GM18511 (cell line): Measurements from ENCODE around the gene LIPT2.

ENCODE experiments used
- ATAC-seq: cut with Tn5 transposase; IDR thresholded peaks from one replicate; pipeline ENCODE4 v1.9.1; 2021; ENCODE audit warnings: mild to moderate bottlenecking, moderate library complexity; ENCODE audit not compliant: unreplicated experiment

The LIPT2 gene

GRCh38 chr11:74466916-74467885 lies 26.3 kb downstream of the LIPT2 start, which contains the start of gene KCNE3:
Gene KCNE3 (minus strand): TSS chr11:74467549. CDS start chr11:74457563, 9,986 bp downstream.
- no peak for ATAC-seq

GRCh38 chr11:74465291-74465708 lies 28.2 kb downstream of the LIPT2 start:
- no peak for ATAC-seq

- ATAC-seq, result no peak
These were observed 28.8 kb downstream of the LIPT2 start for GRCh38 chr11:74464746-74465145.

GRCh38 chr11:74463216-74463615 lies 30.3 kb downstream of the LIPT2 start:
- no peak for ATAC-seq

- no peak for ATAC-seq
These were observed 30.9 kb downstream of the LIPT2 start for GRCh38 chr11:74462631-74463030.

GRCh38 chr11:74462009-74462408 lies 31.5 kb downstream of the LIPT2 start:
- no peak for ATAC-seq

- no peak for ATAC-seq
These were observed 32.9 kb downstream of the LIPT2 start for GRCh38 chr11:74460481-74461154.

GRCh38 chr11:74460065-74460464 lies 33.5 kb downstream of the LIPT2 start:
- ATAC-seq, result no peak

GRCh38 chr11:74459584-74459983 lies 33.9 kb downstream of the LIPT2 start:
- no peak for ATAC-seq

GRCh38 chr11:74457356-74457755 lies 36.2 kb downstream of the LIPT2 start:
- ATAC-seq, result no peak

- no peak for ATAC-seq
These were observed 40.0 kb downstream of the LIPT2 start for GRCh38 chr11:74453373-74453975.

- no peak for ATAC-seq
These were observed 41.2 kb downstream of the LIPT2 start for GRCh38 chr11:74452366-74452765.

- no peak for ATAC-seq
These were observed 43.2 kb downstream of the LIPT2 start for GRCh38 chr11:74450318-74450717.

- ATAC-seq, result peak; percentile 66
These were observed 44.1 kb downstream of the LIPT2 start for GRCh38 chr11:74449369-74449931.

- no peak for ATAC-seq
These were observed 45.8 kb downstream of the LIPT2 start for GRCh38 chr11:74447720-74448119.

GRCh38 chr11:74446532-74446938 lies 47.0 kb downstream of the LIPT2 start:
- no peak for ATAC-seq

- no peak for ATAC-seq
These were observed 49.2 kb downstream of the LIPT2 start for GRCh38 chr11:74444173-74444826.

GRCh38 chr11:74443071-74443864 lies 50.3 kb downstream of the LIPT2 start:
- ATAC-seq, result no peak

- no peak for ATAC-seq
These were observed 50.9 kb downstream of the LIPT2 start for GRCh38 chr11:74442636-74443035.
